Prostate gland (tissue), 2 donors: ENCODE data around the gene UBE2E1.

Experiments
- CTCF ChIP-seq, 4 experiments: fragments of 200-600 bp in 2 of 4; fragments of 450-650 bp in 2 of 4; sonication (generic) in 2 of 4; IDR thresholded peaks; 1 replicate in 3 of 4; 2 replicates in 1 of 4; pipeline ENCODE4 v1.5.1; 2016 to 2019; ENCODE audit warnings: antibody characterized with exemption in 4 of 4, mild to moderate bottlenecking in 2 of 4, moderate library complexity in 2 of 4
- POLR2A ChIP-seq: fragments of 450-650 bp; IDR thresholded peaks from one replicate; pipeline ENCODE4 v1.6.1; 2016; ENCODE audit warnings: antibody characterized with exemption, mild to moderate bottlenecking

- no peak for TF ChIP-seq CTCF (IDR thresholded peaks at IDR 0.05)
- no peak for TF ChIP-seq POLR2A
These were observed 68.8 kb downstream of the UBE2E1 start for GRCh38 chr3:23874359-23875112.
